ENCODE data around the gene VAT1L.
"Not testable (repeated sequence)": the region's sequence is repeated elsewhere in the genome, so short reads cannot be mapped to it uniquely, and the experiment has no call there.

The VAT1L gene

GRCh38 chr16:77947590-77947989, 159.2 kb downstream of the VAT1L start:
- H3K4me3 Mint-ChIP-seq; H3K27me3 Mint-ChIP-seq; H3K36me3 Mint-ChIP-seq; H3K27ac Mint-ChIP-seq; H3K4me1 Mint-ChIP-seq (ENCODE audit: low read depth); H3K9me3 Mint-ChIP-seq (ENCODE audit: low read depth): not testable (repeated sequence)

GRCh38 chr16:77948835-77949234, 160.5 kb downstream of the VAT1L start:
- Mint-ChIP-seq H3K27me3 (peaks cover 8% of the 10 kb centered on the region), H3K36me3 (no peaks in the 10 kb centered on the region), H3K4me3 (no peak overlapping the region), H3K9me3 (ENCODE audit: low read depth) (no peaks in the 10 kb centered on the region), H3K4me1 (ENCODE audit: low read depth) (no peaks in the 10 kb centered on the region), H3K27ac (no peak overlapping the region)

- no peaks in the 10 kb centered on the region for H3K36me3 Mint-ChIP-seq
- H3K4me3 Mint-ChIP-seq, result no peak overlapping the region
- no peaks in the 10 kb centered on the region for H3K4me1 Mint-ChIP-seq (ENCODE audit: low read depth)
- H3K27me3 Mint-ChIP-seq, result peaks cover 8% of the 10 kb centered on the region
- H3K27ac Mint-ChIP-seq, result no peak overlapping the region
- H3K9me3 Mint-ChIP-seq (ENCODE audit: low read depth), result no peaks in the 10 kb centered on the region
These were observed 161.1 kb downstream of the VAT1L start for GRCh38 chr16:77949445-77949844.

GRCh38 chr16:77951788-77952187, 163.4 kb downstream of the VAT1L start:
- Mint-ChIP-seq H3K4me3 (no peak overlapping the region), H3K4me1 (ENCODE audit: low read depth) (no peaks in the 10 kb centered on the region), H3K27me3 (peaks cover 8% of the 10 kb centered on the region), H3K9me3 (ENCODE audit: low read depth) (no peaks in the 10 kb centered on the region), H3K27ac (no peak overlapping the region), H3K36me3 (no peaks in the 10 kb centered on the region)

- no peak overlapping the region for H3K4me3 Mint-ChIP-seq
- peaks cover 1% of the 10 kb centered on the region for H3K27me3 Mint-ChIP-seq
- H3K4me1 Mint-ChIP-seq (ENCODE audit: low read depth), result no peaks in the 10 kb centered on the region
- no peak overlapping the region for H3K27ac Mint-ChIP-seq
- H3K36me3 Mint-ChIP-seq, result no peaks in the 10 kb centered on the region
- no peaks in the 10 kb centered on the region for H3K9me3 Mint-ChIP-seq (ENCODE audit: low read depth)
These were observed 166.8 kb downstream of the VAT1L start for GRCh38 chr16:77955127-77955526.

GRCh38 chr16:77956231-77956630, 167.9 kb downstream of the VAT1L start:
- Mint-ChIP-seq H3K27me3 (peaks cover 2% of the 10 kb centered on the region), H3K36me3 (no peaks in the 10 kb centered on the region), H3K27ac (no peak overlapping the region), H3K4me3 (no peak overlapping the region), H3K4me1 (ENCODE audit: low read depth) (no peaks in the 10 kb centered on the region), H3K9me3 (ENCODE audit: low read depth) (no peaks in the 10 kb centered on the region)

- Mint-ChIP-seq H3K36me3 (no peaks in the 10 kb centered on the region), H3K4me3 (no peak overlapping the region), H3K27me3 (peaks cover 14% of the 10 kb centered on the region), H3K27ac (no peak overlapping the region), H3K4me1 (ENCODE audit: low read depth) (no peaks in the 10 kb centered on the region), H3K9me3 (ENCODE audit: low read depth) (no peaks in the 10 kb centered on the region)
These were observed 172.4 kb downstream of the VAT1L start for GRCh38 chr16:77960766-77961165.

- Mint-ChIP-seq H3K4me3 (no peak overlapping the region), H3K27me3 (peaks cover 18% of the 10 kb centered on the region), H3K4me1 (ENCODE audit: low read depth) (no peaks in the 10 kb centered on the region), H3K27ac (no peak overlapping the region), H3K36me3 (no peaks in the 10 kb centered on the region), H3K9me3 (ENCODE audit: low read depth) (no peaks in the 10 kb centered on the region)
These were observed 173.4 kb downstream of the VAT1L start for GRCh38 chr16:77961814-77962213.

- no peaks in the 10 kb centered on the region for H3K36me3 Mint-ChIP-seq
- H3K4me3 Mint-ChIP-seq, result no peak overlapping the region
- H3K4me1 Mint-ChIP-seq (ENCODE audit: low read depth), result no peaks in the 10 kb centered on the region
- peaks cover 18% of the 10 kb centered on the region for H3K27me3 Mint-ChIP-seq
- H3K9me3 Mint-ChIP-seq (ENCODE audit: low read depth), result no peaks in the 10 kb centered on the region
- H3K27ac Mint-ChIP-seq, result no peak overlapping the region
These were observed 174.3 kb downstream of the VAT1L start for GRCh38 chr16:77962689-77963088.

- Mint-ChIP-seq H3K27ac (no peak overlapping the region), H3K9me3 (ENCODE audit: low read depth) (no peaks in the 10 kb centered on the region), H3K27me3 (peaks cover 18% of the 10 kb centered on the region), H3K4me3 (no peak overlapping the region), H3K4me1 (ENCODE audit: low read depth) (no peaks in the 10 kb centered on the region), H3K36me3 (no peaks in the 10 kb centered on the region)
These were observed 175.1 kb downstream of the VAT1L start for GRCh38 chr16:77963185-77964044.

GRCh38 chr16:77965346-77965745, 177.0 kb downstream of the VAT1L start:
- Mint-ChIP-seq H3K27ac (no peak overlapping the region), H3K4me1 (ENCODE audit: low read depth) (no peaks in the 10 kb centered on the region), H3K36me3 (no peaks in the 10 kb centered on the region), H3K4me3 (no peak overlapping the region), H3K9me3 (ENCODE audit: low read depth) (no peaks in the 10 kb centered on the region), H3K27me3 (peaks cover 16% of the 10 kb centered on the region)

GRCh38 chr16:77967054-77967904, 178.9 kb downstream of the VAT1L start:
- H3K4me3 Mint-ChIP-seq, result no peak overlapping the region
- no peaks in the 10 kb centered on the region for H3K4me1 Mint-ChIP-seq (ENCODE audit: low read depth)
- no peaks in the 10 kb centered on the region for H3K36me3 Mint-ChIP-seq
- no peaks in the 10 kb centered on the region for H3K9me3 Mint-ChIP-seq (ENCODE audit: low read depth)
- peaks cover 11% of the 10 kb centered on the region for H3K27me3 Mint-ChIP-seq
- no peak overlapping the region for H3K27ac Mint-ChIP-seq

GRCh38 chr16:77969861-77970260, 181.5 kb downstream of the VAT1L start:
- Mint-ChIP-seq H3K27ac (no peak overlapping the region), H3K9me3 (ENCODE audit: low read depth) (no peaks in the 10 kb centered on the region), H3K4me1 (ENCODE audit: low read depth) (no peaks in the 10 kb centered on the region), H3K4me3 (no peak overlapping the region), H3K36me3 (no peaks in the 10 kb centered on the region), H3K27me3 (peaks cover 8% of the 10 kb centered on the region)

GRCh38 chr16:77970371-77970770, 182.0 kb downstream of the VAT1L start:
- peaks cover 9% of the 10 kb centered on the region for H3K27me3 Mint-ChIP-seq
- no peaks in the 10 kb centered on the region for H3K9me3 Mint-ChIP-seq (ENCODE audit: low read depth)
- no peaks in the 10 kb centered on the region for H3K4me1 Mint-ChIP-seq (ENCODE audit: low read depth)
- no peak overlapping the region for H3K4me3 Mint-ChIP-seq
- H3K27ac Mint-ChIP-seq, result no peak overlapping the region
- H3K36me3 Mint-ChIP-seq, result no peaks in the 10 kb centered on the region

- H3K4me3 Mint-ChIP-seq, result no peak overlapping the region
- no peak overlapping the region for H3K27ac Mint-ChIP-seq
- no peaks in the 10 kb centered on the region for H3K4me1 Mint-ChIP-seq (ENCODE audit: low read depth)
- H3K36me3 Mint-ChIP-seq, result no peaks in the 10 kb centered on the region
- no peaks in the 10 kb centered on the region for H3K9me3 Mint-ChIP-seq (ENCODE audit: low read depth)
- H3K27me3 Mint-ChIP-seq, result peaks cover 5% of the 10 kb centered on the region
These were observed 183.1 kb downstream of the VAT1L start for GRCh38 chr16:77971306-77972061.

Data from activated naive CD8-positive, alpha-beta T cell (primary cell).